Activated CD8-positive, alpha-beta memory T cell treated with anti-CD3 and anti-CD28 coated beads for 1 hour (primary cell): ENCODE data around the gene AGR3.

ENCODE experiments used
- DNase-seq, 2 donors: peaks; one replicate each; pipeline ENCODE4 v3.0.0-alpha.2; 2020; ENCODE audit warnings: low read depth in 1 of 2; ENCODE audit errors: extremely low read depth in 1 of 2

Gene AGR3

GRCh38 chr7:16838386-16838785 is 43.4 kb downstream of the AGR3 start:
- DNase-seq = no peak

- DNase-seq = no peak
These were observed 45.3 kb downstream of the AGR3 start for GRCh38 chr7:16836481-16836880.

- DNase-seq = no peak
These were observed 48.4 kb downstream of the AGR3 start for GRCh38 chr7:16833373-16833772.

GRCh38 chr7:16826060-16826459 is 55.7 kb downstream of the AGR3 start:
- DNase-seq = no peak

- DNase-seq = no peak
These were observed 59.8 kb downstream of the AGR3 start for GRCh38 chr7:16822029-16822428.

GRCh38 chr7:16818732-16819131 is 63.1 kb downstream of the AGR3 start:
- DNase-seq = no peak

GRCh38 chr7:16817536-16817935 is 64.2 kb downstream of the AGR3 start:
- DNase-seq = no peak

GRCh38 chr7:16816824-16817223 is 65.0 kb downstream of the AGR3 start:
- DNase-seq = no peak

GRCh38 chr7:16815001-16815400 is 66.8 kb downstream of the AGR3 start:
- no peak for DNase-seq

GRCh38 chr7:16813232-16813616 is 68.6 kb downstream of the AGR3 start:
- no peak for DNase-seq

GRCh38 chr7:16812542-16813231 is 69.1 kb downstream of the AGR3 start:
- DNase-seq = no peak

- DNase-seq = no peak
These were observed 70.2 kb downstream of the AGR3 start for GRCh38 chr7:16811551-16811950.

GRCh38 chr7:16810573-16810972 is 71.2 kb downstream of the AGR3 start:
- DNase-seq = no peak

GRCh38 chr7:16810112-16810511 is 71.7 kb downstream of the AGR3 start:
- no peak for DNase-seq
